Endothelial cell (in vitro differentiated cells): ENCODE measurements around the gene RIMBP2. TPM values are rescaled to one million over a fixed set of nuclear protein-coding genes. Genes with fewer than 3 reads are reported as not detected.

Source experiments
- DNase-seq: peaks from one replicate; pipeline ENCODE4 v3.0.0; 2021; ENCODE audit warnings: low spot score
- H3K27ac Mint-ChIP-seq: one replicate; pipeline ENCODE4 v1.8.0; 2021; ENCODE audit warnings: mixed read lengths, inconsistent platforms; ENCODE audit not compliant: unreplicated experiment
- H3K27me3 Mint-ChIP-seq: one replicate; pipeline ENCODE4 v1.8.0; 2021; ENCODE audit warnings: mild to moderate bottlenecking, moderate library complexity, mixed read lengths, inconsistent platforms; ENCODE audit not compliant: unreplicated experiment
- H3K36me3 Mint-ChIP-seq: one replicate; pipeline ENCODE4 v1.8.0; 2021; ENCODE audit warnings: mild to moderate bottlenecking, low read depth, mixed read lengths, inconsistent platforms; ENCODE audit not compliant: unreplicated experiment
- H3K4me1 Mint-ChIP-seq: one replicate; pipeline ENCODE4 v1.8.0; 2021; ENCODE audit warnings: mild to moderate bottlenecking, mixed read lengths, inconsistent platforms; ENCODE audit not compliant: unreplicated experiment
- H3K4me3 Mint-ChIP-seq: one replicate; pipeline ENCODE4 v1.8.0; 2021; ENCODE audit warnings: mild to moderate bottlenecking, mixed read lengths, inconsistent platforms; ENCODE audit not compliant: unreplicated experiment
- H3K9me3 Mint-ChIP-seq: one replicate; pipeline ENCODE4 v1.8.0; 2021; ENCODE audit warnings: mixed read lengths, inconsistent platforms; ENCODE audit not compliant: unreplicated experiment
- CTCF ChIP-seq: fragments of 200-600 bp; sonication (generic); IDR thresholded peaks from one replicate; pipeline ENCODE4 v1.5.0; 2021; ENCODE audit warnings: antibody characterized with exemption; ENCODE audit not compliant: unreplicated experiment
- total RNA-seq: library from RNA; stranded (reverse); fragmentation: NEBNext Ultra II Directional; extraction: Animal tissue kit (Norgen Biotek cat#: 25700); gene quantifications from one replicate; pipeline ENCODE4 v1.2.1, GENCODE V29; 2021; ENCODE audit not compliant: unreplicated experiment

The RIMBP2 gene
- total RNA-seq, 1 donor from 2014 or later: 1.4 TPM

DNA sequence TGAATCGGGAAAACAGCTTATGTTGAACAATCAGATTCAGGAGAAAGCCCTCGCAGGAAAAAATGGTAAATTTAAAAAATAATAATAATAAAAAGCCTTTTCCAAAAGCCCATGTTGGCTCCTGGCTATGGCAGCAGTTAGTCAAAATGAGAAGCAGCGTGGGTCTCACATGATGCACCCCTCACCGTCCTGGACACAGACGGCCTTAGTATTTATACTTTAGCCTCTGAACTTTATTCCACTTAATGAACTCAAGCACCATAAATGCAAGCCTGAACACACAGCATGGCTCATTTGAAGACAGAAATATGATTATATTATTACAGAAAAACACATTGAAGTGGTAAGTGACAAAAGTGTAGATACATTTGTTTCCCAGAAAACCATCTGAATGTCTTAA is 160.9 kb downstream of the RIMBP2 start:
- no peak for DNase-seq
- peaks cover 6% of the 10 kb centered on the region for H3K9me3 Mint-ChIP-seq
- H3K36me3 Mint-ChIP-seq: peaks cover 6% of the 10 kb centered on the region
- no peak overlapping the region for H3K4me3 Mint-ChIP-seq
- no peak overlapping the region for H3K27ac Mint-ChIP-seq
- H3K4me1 Mint-ChIP-seq: no peaks in the 10 kb centered on the region
- no peak for TF ChIP-seq CTCF
- H3K27me3 Mint-ChIP-seq: peaks cover 3% of the 10 kb centered on the region

DNA sequence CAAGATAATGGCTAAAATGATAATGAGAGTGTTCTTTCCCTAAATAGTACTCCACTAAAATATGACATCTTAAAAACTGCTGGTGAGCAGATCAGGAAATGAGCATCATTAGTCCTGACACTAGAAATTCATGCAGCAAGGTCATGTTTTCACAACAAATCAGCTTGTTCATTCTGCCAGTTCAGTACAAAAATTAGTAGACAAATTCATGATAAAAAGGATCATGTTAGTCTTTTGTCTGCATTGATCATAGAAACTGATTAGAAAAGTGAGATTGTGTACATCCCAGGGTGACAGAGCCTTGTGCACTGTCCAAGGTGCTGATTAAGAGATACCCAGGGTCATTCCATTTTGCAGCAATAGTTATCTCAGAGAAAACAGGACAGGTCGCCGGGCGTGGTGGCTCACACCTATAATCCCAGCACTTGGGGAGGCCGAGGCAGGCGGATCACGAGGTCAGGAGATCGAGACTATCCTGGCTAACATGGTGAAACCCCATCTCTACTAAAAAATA is 163.6 kb downstream of the RIMBP2 start:
- peaks cover 3% of the 10 kb centered on the region for H3K27me3 Mint-ChIP-seq
- H3K4me3 Mint-ChIP-seq: no peak overlapping the region
- no peak for TF ChIP-seq CTCF
- H3K27ac Mint-ChIP-seq: no peak overlapping the region
- DNase-seq: no peak
- H3K36me3 Mint-ChIP-seq: peaks cover 6% of the 10 kb centered on the region
- no peaks in the 10 kb centered on the region for H3K4me1 Mint-ChIP-seq
- H3K9me3 Mint-ChIP-seq: peaks cover 13% of the 10 kb centered on the region

- TF ChIP-seq CTCF: no peak
- Mint-ChIP-seq H3K36me3 (no peaks in the 10 kb centered on the region), H3K4me3 (no peak overlapping the region), H3K27ac (no peak overlapping the region), H3K27me3 (no peaks in the 10 kb centered on the region), H3K4me1 (no peaks in the 10 kb centered on the region), H3K9me3 (peaks cover 13% of the 10 kb centered on the region)
- no peak for DNase-seq
These were observed 166.7 kb downstream of the RIMBP2 start for GRCh38 chr12:130549361-130549760.

GRCh38 chr12:130547480-130548155 is 168.5 kb downstream of the RIMBP2 start:
- H3K4me3 Mint-ChIP-seq: no peak overlapping the region
- H3K9me3 Mint-ChIP-seq: peaks cover 13% of the 10 kb centered on the region
- H3K27ac Mint-ChIP-seq: no peak overlapping the region
- H3K36me3 Mint-ChIP-seq: no peaks in the 10 kb centered on the region
- no peak for TF ChIP-seq CTCF
- H3K27me3 Mint-ChIP-seq: no peaks in the 10 kb centered on the region
- no peak for DNase-seq
- H3K4me1 Mint-ChIP-seq: no peaks in the 10 kb centered on the region

- no peaks in the 10 kb centered on the region for H3K4me1 Mint-ChIP-seq
- peaks cover 7% of the 10 kb centered on the region for H3K36me3 Mint-ChIP-seq
- no peak for DNase-seq
- H3K9me3 Mint-ChIP-seq: peaks cover 18% of the 10 kb centered on the region
- H3K27ac Mint-ChIP-seq: no peak overlapping the region
- TF ChIP-seq CTCF: no peak
- H3K27me3 Mint-ChIP-seq: no peaks in the 10 kb centered on the region
- no peak overlapping the region for H3K4me3 Mint-ChIP-seq
These were observed 169.6 kb downstream of the RIMBP2 start for GRCh38 chr12:130546494-130546893.
